H1 (cell line): ENCODE measurements around the gene MAGI1. TPM values are rescaled to one million over a fixed set of nuclear protein-coding genes. Genes with fewer than 3 reads are reported as not detected.

Source experiments
- BACH1 ChIP-seq: IDR thresholded peaks from 2 replicates; pipeline ENCODE4 v1.6.1; 2012; ENCODE audit warnings: low read length, improper control_type of control experiment
- CTBP2 ChIP-seq: IDR thresholded peaks from 2 replicates; pipeline ENCODE4 v1.7.0; 2011; ENCODE audit warnings: borderline replicate concordance, mild to moderate bottlenecking, moderate library complexity, mixed read lengths, low read length; ENCODE audit not compliant: insufficient read depth, insufficient read length
- GABPA ChIP-seq: IDR thresholded peaks from 2 replicates; pipeline ENCODE4 v1.6.1; 2011; ENCODE audit warnings: mild to moderate bottlenecking, low read length, moderate library complexity, borderline replicate concordance; ENCODE audit not compliant: insufficient read depth
- KDM1A ChIP-seq: fragments of 200-600, 300-600 bp; sonication (generic); IDR thresholded peaks from 2 replicates; pipeline ENCODE4 v1.7.1; 2016; ENCODE audit warnings: mild to moderate bottlenecking, low read length, borderline replicate concordance
- KDM5A ChIP-seq: fragments of 200-600 bp; IDR thresholded peaks from 2 replicates; pipeline ENCODE4 v1.7.1; 2012; ENCODE audit warnings: mild to moderate bottlenecking, low read length, inconsistent platforms, mixed read lengths
- NRF1 ChIP-seq: IDR thresholded peaks from 2 replicates; pipeline ENCODE4 v1.6.1; 2011; ENCODE audit warnings: mild to moderate bottlenecking, low read depth, low read length, improper control_type of control experiment
- PHF8 ChIP-seq: fragments of 200-600 bp; sonication (generic); conservative IDR thresholded peaks from 2 replicates; pipeline ENCODE4 v1.7.1; 2012; ENCODE audit warnings: low read depth, mild to moderate bottlenecking, inconsistent platforms, low read length, moderate library complexity
- POLR2A ChIP-seq, 2 experiments: IDR thresholded peaks; 1 replicate in 1 of 2; 2 replicates in 1 of 2; pipeline ENCODE4 v1.6.1; 2011; ENCODE audit warnings: low read depth in 2 of 2, low read length in 2 of 2, mild to moderate bottlenecking in 2 of 2; ENCODE audit errors: control extremely low read depth in 1 of 2
- RBBP5 ChIP-seq: IDR thresholded peaks from 2 replicates; pipeline ENCODE4 v1.7.1; 2012; ENCODE audit warnings: low read depth, mild to moderate bottlenecking, inconsistent platforms, low read length, moderate library complexity, borderline replicate concordance
- SP1 ChIP-seq: IDR thresholded peaks from 2 replicates; pipeline ENCODE4 v1.6.1; 2011; ENCODE audit warnings: low read depth, low read length
- TBP ChIP-seq: IDR thresholded peaks from 2 replicates; pipeline ENCODE4 v1.6.1; 2011; ENCODE audit warnings: low read depth, low read length, improper control_type of control experiment
- TEAD4 ChIP-seq: IDR thresholded peaks from 2 replicates; pipeline ENCODE4 v1.6.1; 2012; ENCODE audit warnings: low read depth, low read length, inconsistent platforms, mixed read lengths
- YY1 ChIP-seq: IDR thresholded peaks from 2 replicates; pipeline ENCODE4 v1.6.1; 2011; ENCODE audit warnings: low read depth, mild to moderate bottlenecking, low read length
- polyA plus RNA-seq, 7 experiments: library from polyadenylated mRNA; depleted of rRNA in 3 of 7; stranded (reverse) in 5 of 7; unstranded in 2 of 7; fragments of >200 nt in 5 of 7; fragments of 200-250 nt in 2 of 7; gene quantifications; 1 replicate in 5 of 7; 2 replicates in 1 of 7; 4 replicates in 1 of 7; pipeline versions ENCODE4 v1.2.1 to v1.2.3, GENCODE V29; 2011 to 2013; ENCODE audit warnings: missing spikeins in 2 of 7, mixed read lengths in 2 of 7
- total RNA-seq: library from RNA; stranded (reverse); fragmentation: NEBNext Ultra II Directional; extraction: Animal tissue kit (Norgen Biotek cat#: 25700); gene quantifications from 2 replicates; pipeline ENCODE4 v1.2.1, GENCODE V29; 2021
- TF ChIP-seq, protein P1 (sequence below): IDR thresholded peaks from 2 replicates; pipeline ENCODE4 v1.6.1; 2012; ENCODE audit warnings: low read length, inconsistent platforms
- TF ChIP-seq, protein P2 (sequence below): IDR thresholded peaks from 2 replicates; pipeline ENCODE4 v1.6.1; 2012; ENCODE audit warnings: inconsistent platforms
- TF ChIP-seq, protein P3 (sequence below): IDR thresholded peaks from 2 replicates; pipeline ENCODE4 v1.6.1; 2012; ENCODE audit warnings: inconsistent platforms

MAGI1 gene
- total and polyA plus RNA-seq, 2 of the 8 experiments (the other 6 are each of a cell fraction or from before 2014, with no cell fraction given), result 19.8 to 78.0 TPM

DNA sequence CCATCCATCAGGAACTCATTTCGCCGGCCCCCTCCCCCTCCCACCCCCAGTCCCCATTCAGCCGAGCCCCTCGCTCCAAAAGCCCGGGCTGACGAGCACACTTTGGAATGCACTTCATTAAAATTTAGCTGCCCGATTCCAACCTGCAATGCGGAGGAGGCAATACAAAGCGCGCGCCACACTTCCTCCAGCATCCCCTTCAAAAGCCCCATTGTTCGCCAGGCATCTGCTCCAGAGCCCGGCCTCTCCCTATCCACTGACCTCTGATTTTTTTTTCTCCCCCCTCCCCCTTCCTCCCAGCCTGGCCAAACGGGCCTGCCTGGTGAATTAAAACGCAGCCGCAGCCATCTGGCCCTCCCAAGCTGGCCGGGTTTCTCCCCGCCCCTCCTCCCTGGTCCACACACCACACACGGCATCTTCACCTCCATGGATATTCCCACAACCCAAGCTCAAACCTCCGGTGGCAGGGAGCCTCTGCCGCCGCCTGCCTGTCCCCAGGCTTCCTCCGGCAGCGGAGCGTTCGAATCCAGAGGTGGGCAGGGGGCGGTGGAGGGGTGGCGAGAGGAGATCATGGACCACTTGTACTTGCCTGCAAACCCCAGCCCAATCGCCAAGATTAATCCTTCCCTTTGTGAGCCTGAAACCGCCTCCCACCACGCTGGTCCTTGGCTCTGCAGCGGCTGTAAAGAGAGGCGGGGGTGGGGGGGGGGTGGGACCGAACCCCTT lies 441.3 kb downstream of the MAGI1 start (continued):
- TF ChIP-seq PHF8 (peak; percentile 60), GABPA (no peak), TBP (peak; percentile 17; the same call in 1 of the 2 replicates), RBBP5 (0 out of 2 replicates have a peak, but pooled peaks have one; percentile 28), TEAD4 (peak; percentile 46; the same call in 1 of the 2 replicates), CTBP2 (no peak), KDM1A (peak; percentile 13; the same call in 1 of the 2 replicates), KDM5A (no peak), BACH1 (no peak), SP1 (peak; percentile 53; the same call in 1 of the 2 replicates), NRF1 (no peak), POLR2A (IDR thresholded peaks at IDR 0.05; ENCODE audit: control extremely low read depth in 1 of 2, low read depth in 2 of 2, low read length in 2 of 2) (peak; percentile 45 to 50), YY1 (0 out of 2 replicates have a peak, but pooled peaks have one; percentile 31)
- TF ChIP-seq, protein P1, sequence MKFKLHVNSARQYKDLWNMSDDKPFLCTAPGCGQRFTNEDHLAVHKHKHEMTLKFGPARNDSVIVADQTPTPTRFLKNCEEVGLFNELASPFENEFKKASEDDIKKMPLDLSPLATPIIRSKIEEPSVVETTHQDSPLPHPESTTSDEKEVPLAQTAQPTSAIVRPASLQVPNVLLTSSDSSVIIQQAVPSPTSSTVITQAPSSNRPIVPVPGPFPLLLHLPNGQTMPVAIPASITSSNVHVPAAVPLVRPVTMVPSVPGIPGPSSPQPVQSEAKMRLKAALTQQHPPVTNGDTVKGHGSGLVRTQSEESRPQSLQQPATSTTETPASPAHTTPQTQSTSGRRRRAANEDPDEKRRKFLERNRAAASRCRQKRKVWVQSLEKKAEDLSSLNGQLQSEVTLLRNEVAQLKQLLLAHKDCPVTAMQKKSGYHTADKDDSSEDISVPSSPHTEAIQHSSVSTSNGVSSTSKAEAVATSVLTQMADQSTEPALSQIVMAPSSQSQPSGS, result no peak
- TF ChIP-seq, protein P2, sequence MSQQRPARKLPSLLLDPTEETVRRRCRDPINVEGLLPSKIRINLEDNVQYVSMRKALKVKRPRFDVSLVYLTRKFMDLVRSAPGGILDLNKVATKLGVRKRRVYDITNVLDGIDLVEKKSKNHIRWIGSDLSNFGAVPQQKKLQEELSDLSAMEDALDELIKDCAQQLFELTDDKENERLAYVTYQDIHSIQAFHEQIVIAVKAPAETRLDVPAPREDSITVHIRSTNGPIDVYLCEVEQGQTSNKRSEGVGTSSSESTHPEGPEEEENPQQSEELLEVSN, result no peak
- TF ChIP-seq, protein P3, sequence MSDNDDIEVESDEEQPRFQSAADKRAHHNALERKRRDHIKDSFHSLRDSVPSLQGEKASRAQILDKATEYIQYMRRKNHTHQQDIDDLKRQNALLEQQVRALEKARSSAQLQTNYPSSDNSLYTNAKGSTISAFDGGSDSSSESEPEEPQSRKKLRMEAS, result peak; percentile 21; the same call in 1 of the 2 replicates
- TF ChIP-seq, all 59 proteins: peak for 16
